ENCODE data around the gene EEF2.
"Not testable (repeated sequence)": the region's sequence is repeated elsewhere in the genome, so short reads cannot be mapped to it uniquely, and the experiment has no call there.

The EEF2 gene

DNA sequence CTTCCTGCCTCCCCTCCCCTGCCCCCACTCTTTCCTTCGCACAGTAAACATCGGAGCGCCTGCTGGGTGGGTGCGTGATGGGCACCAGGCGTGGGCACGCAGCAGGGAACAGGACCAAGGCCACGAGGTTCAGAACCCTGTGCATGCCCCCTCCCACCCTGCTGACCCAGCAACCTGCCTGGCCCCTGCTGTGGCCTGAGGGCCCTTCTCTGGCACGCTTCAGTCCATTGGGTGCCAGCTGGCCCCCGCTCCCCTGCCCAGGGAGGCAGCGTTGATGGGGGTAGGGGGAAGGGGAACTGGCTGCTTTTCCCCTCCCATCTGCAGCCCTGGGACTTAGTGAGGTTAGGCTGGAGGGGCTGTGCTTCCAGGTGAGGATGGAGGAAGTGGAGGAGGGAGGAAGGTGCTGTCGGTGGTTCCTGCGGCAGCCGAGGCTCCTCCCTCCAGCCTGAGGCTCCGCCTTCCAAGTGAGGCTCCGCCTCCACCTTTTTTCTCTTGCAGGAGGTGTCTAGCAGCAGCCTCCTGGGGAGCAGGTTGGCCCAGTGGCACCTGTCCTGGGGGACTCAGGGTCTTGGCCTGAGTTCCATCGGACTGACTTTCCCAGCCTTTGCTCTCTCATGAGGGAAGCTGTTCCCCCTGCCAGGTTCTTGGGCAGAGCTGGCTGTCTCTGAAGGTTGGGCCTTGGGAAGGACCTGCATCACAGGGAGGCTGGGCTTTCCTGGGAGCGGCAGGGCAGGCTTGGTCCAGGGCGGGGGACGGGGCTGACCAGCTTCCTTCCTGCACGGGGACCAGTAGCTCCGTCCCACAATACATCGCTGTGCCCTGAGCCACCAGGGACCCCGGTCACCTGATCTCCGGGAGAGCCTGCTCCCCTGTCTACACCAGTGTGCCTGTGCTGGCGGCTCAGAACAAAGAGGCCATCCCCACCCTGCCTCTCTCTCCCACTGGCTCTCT lies 29.6 kb upstream of the EEF2 start:
- peak; percentile 27 for DNase-seq (ENCODE audit: low spot score)

- no peak for DNase-seq (ENCODE audit: low spot score)
Measured at GRCh38 chr19:4013886-4014540, 28.8 kb upstream of the EEF2 start.

- DNase-seq (ENCODE audit: low spot score), result no peak
Measured at GRCh38 chr19:4012975-4013634, 27.8 kb upstream of the EEF2 start.

DNA sequence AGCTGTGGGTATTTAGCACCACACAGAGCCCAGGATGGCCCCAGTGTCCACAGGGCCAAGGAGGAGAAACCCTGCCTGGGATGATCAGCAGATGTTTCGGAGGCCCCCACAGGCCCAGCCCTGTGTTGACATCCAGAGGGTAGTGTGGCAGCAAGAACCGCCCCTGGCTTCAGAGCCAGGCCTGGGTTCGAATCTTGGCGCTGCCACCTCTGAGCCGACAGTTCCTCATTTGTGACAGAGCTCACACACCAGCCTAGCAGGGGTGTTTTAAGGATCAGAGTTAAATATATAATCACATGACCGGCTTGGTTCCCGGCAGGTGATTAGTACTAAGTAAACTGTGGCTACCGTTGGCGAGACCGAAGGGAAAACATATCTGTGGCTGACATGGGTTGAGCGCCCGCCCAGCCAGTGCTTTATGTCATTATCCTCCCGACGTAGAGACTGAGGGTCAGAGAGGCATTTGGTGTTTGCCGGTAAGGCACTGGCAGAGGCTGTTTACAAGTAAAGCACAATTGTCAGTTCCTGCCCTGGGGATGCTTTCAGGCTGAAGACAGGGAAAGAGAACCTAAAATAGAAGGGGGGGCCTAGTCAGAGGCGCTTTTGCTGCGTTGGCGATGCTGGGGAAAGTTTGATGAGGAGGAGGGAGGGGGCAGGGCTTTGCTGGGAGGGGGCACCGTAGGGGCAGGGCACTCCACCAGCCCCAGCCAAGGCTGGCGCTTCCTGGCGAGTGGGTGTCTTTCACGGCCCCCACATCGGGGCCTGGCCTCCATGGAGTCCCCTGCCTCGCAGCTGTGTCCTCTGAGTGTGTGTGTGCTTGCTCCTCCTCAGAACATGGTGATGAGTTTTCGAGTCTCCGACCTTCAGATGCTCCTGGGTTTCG lies 27.1 kb upstream of the EEF2 start:
- no peak for DNase-seq (ENCODE audit: low spot score)

- not testable (repeated sequence) for DNase-seq (ENCODE audit: low spot score)
Measured at GRCh38 chr19:4011430-4011829, 26.2 kb upstream of the EEF2 start.

DNA sequence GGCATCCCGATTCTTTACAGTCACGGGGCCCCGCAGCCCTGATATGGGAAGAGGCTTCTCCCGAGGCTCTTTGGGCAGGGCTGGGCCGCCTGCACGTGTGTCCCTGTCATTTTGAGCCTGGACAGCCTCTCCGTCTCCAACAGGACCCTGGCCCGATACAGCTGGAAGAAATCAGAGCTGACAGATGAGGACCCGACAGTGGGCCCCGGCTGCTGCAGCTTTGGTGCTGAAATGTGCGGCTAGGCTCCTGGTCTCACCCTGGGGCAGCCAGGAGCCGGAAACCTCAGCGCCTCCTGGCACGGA lies 25.5 kb upstream of the EEF2 start:
- no peak for DNase-seq (ENCODE audit: low spot score)

- no peak for DNase-seq (ENCODE audit: low spot score)
Measured at GRCh38 chr19:4009990-4010807, 24.9 kb upstream of the EEF2 start.

- peak; percentile 15 for DNase-seq (ENCODE audit: low spot score)
Measured at GRCh38 chr19:4007836-4008539, 22.7 kb upstream of the EEF2 start.

GRCh38 chr19:4007021-4007835 lies 22.0 kb upstream of the EEF2 start, which contains the start of gene PIAS4:
Gene PIAS4 (plus strand): TSS chr19:4007736. CDS start chr19:4007761, 25 bp downstream.
- DNase-seq (ENCODE audit: low spot score), result peak; percentile 94

DNA sequence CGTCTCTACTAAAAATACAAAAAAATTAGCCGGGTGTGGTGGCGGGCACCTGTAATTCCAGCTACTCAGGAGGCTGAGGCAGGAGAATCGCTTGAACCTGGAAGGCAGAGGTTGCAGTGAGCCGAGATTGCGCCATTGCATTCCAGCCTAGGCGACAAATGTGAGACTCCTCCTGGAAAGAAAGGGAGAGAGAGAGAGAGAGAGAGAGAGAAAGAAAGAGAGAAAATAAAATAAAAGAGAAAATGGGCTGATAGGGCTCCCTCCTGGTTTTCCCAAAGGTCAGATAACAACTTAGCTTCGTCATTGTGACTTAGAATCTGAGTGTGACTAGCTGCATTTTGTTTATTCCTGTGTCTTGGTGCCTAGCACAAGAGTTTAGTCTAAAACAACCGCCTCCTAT lies 20.2 kb upstream of the EEF2 start:
- DNase-seq (ENCODE audit: low spot score), result not testable (repeated sequence)

DNA sequence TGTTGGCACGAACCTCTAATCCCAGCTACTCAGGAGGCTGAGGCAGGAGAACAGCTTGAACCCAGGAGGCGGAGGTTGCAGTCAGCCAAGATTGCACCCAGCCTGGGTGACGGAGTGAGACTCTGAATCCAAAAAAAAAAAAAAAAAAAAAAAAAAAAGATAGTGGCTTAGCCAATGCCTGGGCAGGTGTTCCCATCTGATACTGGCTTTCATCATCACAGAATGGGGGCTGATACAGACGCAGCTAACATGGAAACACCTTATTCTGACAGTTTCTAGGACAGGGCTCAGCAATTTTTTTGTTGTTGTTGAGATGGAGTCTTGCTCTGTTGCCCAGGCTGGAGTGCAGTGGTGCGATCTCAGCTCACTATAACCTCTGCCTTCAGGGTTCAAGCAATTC lies 15.5 kb upstream of the EEF2 start:
- not testable (repeated sequence) for DNase-seq (ENCODE audit: low spot score)

GRCh38 chr19:3998667-3999412 lies 13.6 kb upstream of the EEF2 start:
- DNase-seq (ENCODE audit: low spot score), result not testable (repeated sequence)

DNA sequence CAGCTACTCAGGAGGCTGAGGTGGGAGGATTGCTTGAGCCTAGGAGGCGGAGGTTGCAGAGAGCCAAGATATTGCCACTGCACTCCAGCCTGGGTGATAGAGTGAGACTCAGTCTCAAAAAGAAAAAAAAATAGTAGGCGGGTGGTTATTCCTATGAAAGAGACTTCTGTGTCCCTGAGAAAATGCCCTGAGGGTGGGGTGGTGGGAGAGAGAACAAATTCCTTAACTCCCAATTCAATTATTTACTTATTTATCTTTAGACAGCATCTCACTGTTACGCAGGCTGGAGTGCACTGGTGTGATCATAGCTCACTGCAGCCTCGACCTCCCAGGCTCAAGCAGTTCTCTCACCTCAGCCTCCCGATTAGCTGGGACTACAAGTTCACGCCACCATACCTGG lies 10.3 kb upstream of the EEF2 start:
- DNase-seq (ENCODE audit: low spot score), result no peak

- no peak for DNase-seq (ENCODE audit: low spot score)
Measured at GRCh38 chr19:3990815-3991117, 5.5 kb upstream of the EEF2 start.

DNA sequence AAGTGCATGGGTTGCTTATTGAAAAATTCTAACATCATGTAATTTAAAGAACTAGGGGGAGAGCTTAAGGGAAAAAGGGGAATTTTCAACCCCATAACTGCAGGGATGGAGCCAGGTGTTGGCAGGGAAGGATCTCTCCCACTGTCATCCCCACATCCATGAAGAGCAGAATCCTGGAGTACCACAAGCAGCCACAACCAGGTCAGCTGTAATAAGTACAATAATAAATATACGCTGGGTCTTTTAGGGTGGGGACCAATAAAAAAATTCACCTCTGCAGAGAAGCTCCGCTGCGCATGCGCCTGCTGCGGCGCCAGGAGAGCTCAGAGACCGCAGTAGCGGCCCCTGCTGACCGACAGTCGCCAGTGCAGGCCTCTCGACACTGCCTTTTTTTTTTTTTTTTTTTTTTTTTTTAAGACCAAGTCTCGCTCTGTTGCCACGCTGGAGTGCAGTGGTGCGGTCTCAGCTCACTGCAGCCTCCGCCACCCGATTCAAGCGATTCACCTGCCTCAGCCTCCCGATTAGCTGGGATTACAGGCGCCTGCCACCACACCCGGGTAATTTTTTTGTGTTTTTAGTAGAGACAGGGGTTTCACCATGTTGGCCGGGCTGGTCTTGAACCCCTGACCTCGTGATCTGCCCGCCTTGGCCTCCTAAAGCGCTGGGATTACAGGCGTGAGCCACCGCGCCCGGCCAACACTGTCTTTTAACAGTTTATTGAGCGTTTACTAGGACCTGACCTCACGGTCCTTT lies 2.5 kb upstream of the EEF2 start:
- peak; percentile 91 for DNase-seq (ENCODE audit: low spot score)

DNA sequence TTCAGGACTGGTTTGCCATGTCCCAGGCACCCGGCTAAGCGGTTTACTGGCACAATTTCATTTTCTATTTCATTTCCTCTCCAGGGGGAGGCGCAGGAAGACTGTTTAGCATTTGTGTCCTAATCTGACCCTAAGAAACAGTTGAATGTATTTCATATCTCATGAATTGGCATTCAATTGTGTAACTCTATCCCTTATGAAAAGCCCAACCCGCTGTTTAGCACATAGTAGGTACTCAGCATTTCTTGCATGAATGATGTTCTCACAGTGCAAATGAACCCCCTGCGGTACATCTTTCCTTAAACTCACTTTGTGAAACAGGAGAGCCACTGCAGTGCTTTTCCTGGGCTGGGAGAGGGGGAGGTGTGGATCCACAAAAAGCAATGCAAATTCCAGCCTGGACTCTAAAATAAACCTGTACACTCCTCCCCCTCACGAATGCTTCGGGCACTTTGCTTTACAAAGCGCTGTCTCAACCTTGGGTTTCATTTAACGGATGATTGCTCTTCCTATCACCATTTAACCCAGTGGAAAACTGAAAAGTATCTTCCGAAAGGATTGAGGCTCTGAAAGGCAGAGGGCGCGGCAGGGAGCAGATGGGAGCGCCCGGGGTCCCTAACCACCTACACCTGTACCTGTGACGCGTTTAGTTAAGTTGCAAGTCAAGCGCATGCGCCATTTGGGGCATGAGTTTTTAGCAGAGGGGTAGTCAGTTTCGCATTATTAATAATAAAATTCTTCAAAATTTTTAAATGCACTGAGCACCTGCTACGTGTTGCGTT lies 1.2 kb upstream of the EEF2 start:
- DNase-seq (ENCODE audit: low spot score), result peak; percentile 75

DNA sequence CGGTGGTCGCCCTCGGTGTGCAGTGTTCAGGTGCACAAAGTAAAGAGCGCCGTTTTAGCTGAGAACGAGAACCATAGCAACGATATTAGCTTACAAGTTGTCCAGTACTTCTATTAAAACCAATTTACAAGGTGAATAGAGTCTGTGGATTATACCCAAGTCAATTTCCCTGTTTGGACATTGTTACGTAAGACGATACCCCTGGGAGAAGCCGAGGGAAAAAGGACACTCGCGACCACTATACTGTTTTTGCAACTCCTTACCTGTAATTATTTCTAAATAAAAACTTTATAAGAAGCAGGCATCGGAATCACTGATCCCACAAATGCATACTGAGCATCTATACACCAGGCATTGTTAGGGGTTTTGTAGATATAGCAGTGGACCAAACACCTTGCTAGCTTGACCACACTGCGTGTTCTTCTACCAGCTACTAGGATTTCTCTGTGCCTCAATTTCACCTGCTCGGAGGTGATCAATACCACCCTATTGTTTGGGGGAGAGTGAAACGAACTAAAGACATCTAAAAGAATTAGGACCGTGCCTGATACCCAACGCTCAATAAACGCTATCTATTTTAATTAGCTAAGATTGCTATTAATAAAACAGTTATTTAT lies 488 bp upstream of the EEF2 start:
- no peak for DNase-seq (ENCODE audit: low spot score)

Data from activated CD4-positive, alpha-beta T cell treated with anti-CD3 and anti-CD28 coated beads, Interleukin-2, Interleukin-4, amounts not matched to agents 100 ng/mL and 50 ng/mL, durations not matched to agents 16 hours and 8 hours (primary cell).